ENCODE measurements around the gene CISD3.

Gene CISD3

GRCh38 chr17:38766341-38766740 is 36.2 kb downstream of the CISD3 start:
- no peak for DNase-seq (ENCODE audit: low read depth in 2 of 2, low spot score in 1 of 2)

GRCh38 chr17:38768417-38768816 is 38.3 kb downstream of the CISD3 start:
- DNase-seq (ENCODE audit: low read depth in 2 of 2, low spot score in 1 of 2): no peak

DNA sequence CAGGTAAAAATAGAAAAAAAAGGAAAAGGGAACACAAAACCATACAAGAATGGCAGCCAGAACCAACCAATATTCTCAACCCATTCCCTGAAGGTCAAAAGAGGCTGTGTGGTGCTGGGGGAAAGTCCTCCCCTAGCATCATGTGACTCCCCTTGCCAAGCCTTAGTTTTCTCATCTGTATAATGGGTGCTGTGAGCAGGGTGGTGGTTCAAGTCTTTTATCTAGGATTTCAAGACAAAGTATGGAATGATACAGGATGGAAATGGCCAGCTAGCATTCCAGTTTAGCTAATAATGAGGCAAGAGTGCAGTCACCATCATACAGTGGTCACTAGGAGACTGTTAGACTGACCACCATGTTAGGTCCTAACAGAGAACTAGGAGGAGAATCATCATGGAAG is 43.1 kb downstream of the CISD3 start:
- DNase-seq (ENCODE audit: low read depth in 2 of 2, low spot score in 1 of 2): no peak

GRCh38 chr17:38777641-38778250 is 47.6 kb downstream of the CISD3 start:
- DNase-seq (ENCODE audit: low read depth in 2 of 2, low spot score in 1 of 2): no peak

- DNase-seq (ENCODE audit: low read depth in 2 of 2, low spot score in 1 of 2): no peak
Measured at GRCh38 chr17:38779965-38780752, 50.0 kb downstream of the CISD3 start.

- DNase-seq (ENCODE audit: low read depth in 2 of 2, low spot score in 1 of 2): no peak
Measured at GRCh38 chr17:38783227-38783626, 53.1 kb downstream of the CISD3 start.
